ENCODE measurements around the gene WFDC6. TPM values are rescaled to one million over a fixed set of nuclear protein-coding genes. Genes with fewer than 3 reads are reported as not detected.

WFDC6 gene
- total RNA-seq, 1 experiment from 2014 or later: not detected

GRCh38 chr20:45515147-45515913 is 24.0 kb downstream of the WFDC6 start, which contains the start of gene SPINT3:
SPINT3 (minus strand) TSS chr20:45515622; CDS start chr20:45515608, 14 bp downstream.
- H3K4me3 ChIP-seq: no peak within 1 kb of the TSS
- no peak for DNase-seq
- H3F3A ChIP-seq (ENCODE audit: insufficient read depth, low read depth): peaks cover 23% of the 10 kb centered on the region
- intact Hi-C loops (cut with micrococcal nuclease; ENCODE audit: unreplicated experiment): no loop called here
- no peaks in the 10 kb centered on the region for H3K36me3 ChIP-seq (ENCODE audit: low read depth)
- CTCF ChIA-PET: no interaction called here
- no peak within 1 kb of the TSS for H3K27ac ChIP-seq
- H3K27me3 ChIP-seq (ENCODE audit: insufficient read depth, low read depth): no peaks in the 10 kb centered on the region
- no peak for TF ChIP-seq EZH2 (IDR thresholded peaks at IDR 0.05; ENCODE audit: low read depth)
- no peak for TF ChIP-seq CTCF (conservative IDR thresholded peaks at IDR 0.05)
- H3K79me2 ChIP-seq (ENCODE audit: low read depth): no peaks in the 10 kb centered on the region
- no peak within 1 kb of the TSS for H2AFZ ChIP-seq
- BruUV-seq (replicated peaks): no TSS peak
- POLR2A ChIA-PET (ENCODE audit: unreplicated experiment): no interaction called here
- H3K9me2 ChIP-seq (ENCODE audit: insufficient read depth): no peaks in the 10 kb centered on the region
- H3K4me2 ChIP-seq: no peak within 1 kb of the TSS
- H3K4me1 ChIP-seq (replicated peaks; ENCODE audit: insufficient read depth): peaks cover 27% of the 10 kb centered on the region
- H3K9me3 ChIP-seq (ENCODE audit: insufficient read depth, low read depth): peaks cover 8% of the 10 kb centered on the region; the same call in 1 of the 2 replicates
- no peaks in the 10 kb centered on the region for H4K20me1 ChIP-seq (ENCODE audit: insufficient read depth)

GRCh38 chr20:45510242-45510862 is 28.9 kb downstream of the WFDC6 start:
- Histone ChIP-seq H3K4me1 (replicated peaks; ENCODE audit: insufficient read depth) (peaks cover 45% of the 10 kb centered on the region), H3F3A (ENCODE audit: insufficient read depth, low read depth) (peaks cover 27% of the 10 kb centered on the region), H2AFZ (no peak overlapping the region), H3K9me3 (ENCODE audit: insufficient read depth, low read depth) (0 out of 2 replicates have a peak, but pooled peaks cover 3% of the 10 kb centered on the region), H3K4me3 (no peak overlapping the region), H3K9me2 (ENCODE audit: insufficient read depth) (no peaks in the 10 kb centered on the region), H3K36me3 (ENCODE audit: low read depth) (no peaks in the 10 kb centered on the region), H3K27ac (no peak overlapping the region), H4K20me1 (ENCODE audit: insufficient read depth) (no peaks in the 10 kb centered on the region), H3K27me3 (ENCODE audit: insufficient read depth, low read depth) (no peaks in the 10 kb centered on the region), H3K4me2 (no peak overlapping the region), H3K79me2 (ENCODE audit: low read depth) (no peaks in the 10 kb centered on the region)
- CTCF ChIA-PET: no interaction called here
- intact Hi-C loops (cut with micrococcal nuclease; ENCODE audit: unreplicated experiment): no loop called here
- BruUV-seq (replicated peaks): no TSS peak
- no peak for TF ChIP-seq EZH2 (IDR thresholded peaks at IDR 0.05; ENCODE audit: low read depth)
- no peak for TF ChIP-seq CTCF (conservative IDR thresholded peaks at IDR 0.05)
- no peak for DNase-seq
- POLR2A ChIA-PET (ENCODE audit: unreplicated experiment): no interaction called here

GRCh38 chr20:45509091-45509490 is 30.2 kb downstream of the WFDC6 start:
- ChIA-PET POLR2A (ENCODE audit: unreplicated experiment) (interaction anchor here (0.6 kb wide), 1 partner anchor 18 kb away, joined by 13 read pairs; no protein-coding TSS in a partner anchor), CTCF (interaction anchor here (0.7 kb wide), 1 partner anchor 262 kb away, joined by 26 read pairs; no protein-coding TSS in a partner anchor)
- no peaks in the 10 kb centered on the region for H3K79me2 ChIP-seq (ENCODE audit: low read depth)

More at GRCh38 chr20:45509091-45509490, 30.2 kb downstream of the WFDC6 start:
- H3K4me2 ChIP-seq: peak overlapping the region; percentile 49
- H3K4me3 ChIP-seq: no peak overlapping the region
- H2AFZ ChIP-seq: no peak overlapping the region
- no peak for DNase-seq
- H3K9me3 ChIP-seq (ENCODE audit: insufficient read depth, low read depth): 0 out of 2 replicates have a peak, but pooled peaks cover 3% of the 10 kb centered on the region
- no TSS peak for BruUV-seq (replicated peaks)
- H3K36me3 ChIP-seq (ENCODE audit: low read depth): no peaks in the 10 kb centered on the region
- peaks cover 27% of the 10 kb centered on the region for H3F3A ChIP-seq (ENCODE audit: insufficient read depth, low read depth)
- H3K4me1 ChIP-seq (replicated peaks; ENCODE audit: insufficient read depth): peaks cover 45% of the 10 kb centered on the region
- H4K20me1 ChIP-seq (ENCODE audit: insufficient read depth): no peaks in the 10 kb centered on the region
- no peak for TF ChIP-seq EZH2 (IDR thresholded peaks at IDR 0.05; ENCODE audit: low read depth)
- no peak for TF ChIP-seq CTCF (conservative IDR thresholded peaks at IDR 0.05)
- no peaks in the 10 kb centered on the region for H3K9me2 ChIP-seq (ENCODE audit: insufficient read depth)
- H3K27ac ChIP-seq: peak overlapping the region; percentile 95
- H3K27me3 ChIP-seq (ENCODE audit: insufficient read depth, low read depth): no peaks in the 10 kb centered on the region
- intact Hi-C loops (cut with micrococcal nuclease; ENCODE audit: unreplicated experiment): no loop called here
